AG09309 (cell line): Measurements from ENCODE around the gene CPN2.

Source experiments
- DNase-seq: peaks from one replicate; pipeline ENCODE4 v3.0.0-alpha.2; 2010; ENCODE audit warnings: low read depth
- H3K4me3 ChIP-seq: 2 replicates; pipeline ENCODE4 v1.5.1; 2011; ENCODE audit warnings: mild to moderate bottlenecking, low read depth, low read length, moderate library complexity; ENCODE audit not compliant: control insufficient read depth
- CTCF ChIP-seq: IDR thresholded peaks from 2 replicates; pipeline ENCODE4 v1.5.1; 2011; ENCODE audit warnings: mild to moderate bottlenecking, low read depth, low read length, inconsistent platforms; ENCODE audit not compliant: insufficient read depth, control insufficient read depth; ENCODE audit errors: missing control alignments

CPN2 gene

DNA sequence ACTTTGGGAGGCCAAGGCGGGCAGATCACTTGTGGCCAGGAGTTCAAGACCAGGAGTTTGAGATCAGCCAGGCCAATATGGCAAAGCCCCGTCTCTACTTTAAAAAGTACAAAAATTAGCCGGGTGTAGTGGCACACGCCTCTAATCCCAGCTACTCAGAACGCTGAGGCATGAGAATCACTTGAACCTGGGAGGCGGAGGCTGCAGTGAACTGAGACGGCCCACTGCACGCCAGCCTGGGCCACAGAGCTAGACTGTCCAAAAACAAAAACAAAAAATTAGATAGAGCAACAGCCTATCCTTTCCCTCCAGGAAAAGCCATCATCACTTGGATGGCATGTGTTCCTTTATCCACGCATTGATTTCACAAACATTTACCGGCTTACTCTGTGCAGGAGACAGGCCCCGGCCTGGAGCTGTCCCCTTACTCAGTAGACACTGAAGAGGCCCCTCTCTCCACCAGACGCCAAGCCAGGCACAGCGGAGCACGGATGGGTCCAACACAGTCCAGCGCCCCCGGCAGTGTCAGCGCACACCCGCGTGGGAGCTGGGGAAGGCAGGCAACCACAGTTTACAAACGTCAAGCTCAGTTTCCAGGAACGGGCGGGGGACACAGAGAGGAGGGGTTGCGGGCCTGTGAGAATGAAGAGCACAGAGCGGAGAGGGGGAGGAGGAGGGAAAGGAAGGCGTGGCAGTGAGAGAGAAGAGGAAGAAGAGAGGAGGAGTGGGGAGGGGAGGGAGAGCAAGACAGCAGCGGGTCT, 44.8 kb upstream of the CPN2 start:
- no peak for DNase-seq
- H3K4me3 ChIP-seq = peak overlapping the region; percentile 12
- TF ChIP-seq CTCF = no peak

- TF ChIP-seq CTCF = no peak
- no peak overlapping the region for H3K4me3 ChIP-seq
- DNase-seq = no peak
Observed at GRCh38 chr3:194395212-194395611, 44.1 kb upstream of the CPN2 start.

DNA sequence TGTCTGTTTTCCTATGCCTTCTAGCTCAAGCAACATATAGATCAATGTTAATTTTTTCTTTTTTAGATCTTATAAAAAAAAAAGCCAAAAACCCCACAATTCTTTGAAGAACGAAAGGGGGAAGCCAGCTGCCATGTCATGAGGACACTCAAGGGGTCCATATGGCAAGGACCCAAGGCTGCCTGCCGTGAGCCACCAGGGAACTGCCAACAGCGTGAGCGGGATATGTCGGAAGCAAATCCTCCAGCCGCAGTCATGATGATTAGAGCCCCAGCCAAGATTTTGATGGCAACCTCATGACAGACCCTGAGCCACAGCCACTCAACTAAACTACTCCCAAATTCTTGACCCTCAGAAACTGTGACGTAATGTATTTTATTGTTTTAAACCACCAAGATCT, 41.4 kb upstream of the CPN2 start:
- no peak overlapping the region for H3K4me3 ChIP-seq

GRCh38 chr3:194390835-194391234, 39.7 kb upstream of the CPN2 start:
- DNase-seq = no peak
- TF ChIP-seq CTCF = no peak
- H3K4me3 ChIP-seq = no peak overlapping the region

More for the DNA sequence above, 41.4 kb upstream of the CPN2 start:
- TF ChIP-seq CTCF = no peak
- no peak for DNase-seq

- H3K4me3 ChIP-seq = no peak overlapping the region
- no peak for DNase-seq
- TF ChIP-seq CTCF = no peak
Observed at GRCh38 chr3:194389269-194389668, 38.1 kb upstream of the CPN2 start.

DNA sequence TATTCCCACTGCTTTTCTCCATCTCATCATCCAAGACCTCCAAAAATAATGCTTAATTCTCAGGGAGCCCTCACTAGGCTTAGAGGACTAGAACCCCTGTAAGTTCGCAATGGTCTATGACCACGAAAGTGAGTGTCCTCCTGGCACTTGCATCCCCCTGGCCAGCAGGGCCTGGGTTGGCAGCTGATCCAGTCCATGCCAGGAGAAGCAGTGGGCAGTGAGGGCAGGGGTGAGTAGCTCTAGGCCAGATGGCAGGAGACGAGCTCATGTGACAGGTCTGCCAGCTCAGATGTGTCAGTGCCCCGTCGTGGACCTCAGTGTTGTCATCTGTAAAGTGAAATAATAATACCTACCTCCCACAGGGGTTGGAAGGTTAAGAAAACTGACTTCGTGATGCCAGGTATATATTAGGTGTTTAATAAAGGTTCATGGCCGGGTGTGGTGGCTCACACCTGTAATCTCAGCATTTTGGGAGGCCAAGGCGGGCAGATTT, 36.8 kb upstream of the CPN2 start:
- H3K4me3 ChIP-seq = no peak overlapping the region
- no peak for DNase-seq
- TF ChIP-seq CTCF = no peak
